ENCODE results near the gene RSKR. TPM values are rescaled to one million over a fixed set of nuclear protein-coding genes. Genes with fewer than 3 reads are reported as not detected.
A peak's percentile ranks its signal among the peaks of the same experiment; 100 is the strongest.

RSKR gene
- total RNA-seq, 4 donors from 2014 or later = 2.3 to 4.2 (median 4.1) TPM

DNA sequence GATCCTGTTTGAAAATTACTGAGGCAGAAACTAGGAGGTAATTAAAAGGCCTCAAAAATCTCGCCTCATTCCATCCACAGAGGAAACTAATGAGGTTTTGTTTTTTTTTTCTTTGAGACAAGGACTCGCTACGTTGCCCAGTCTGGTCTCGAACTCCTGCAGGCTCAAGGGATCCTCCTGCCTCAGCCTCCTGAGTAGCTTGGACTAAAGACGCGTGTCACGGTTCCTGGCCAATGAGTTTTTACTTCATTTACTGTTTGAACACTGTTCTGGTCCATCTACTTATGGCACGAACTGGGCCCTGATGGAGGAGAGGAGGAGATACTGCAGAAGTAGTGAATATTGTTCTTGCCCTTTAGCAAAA, 31.6 kb upstream of the RSKR start:
- H3K27me3 ChIP-seq = no peaks in the 10 kb centered on the region
- WGBS = 19% methylated on average over 8 of the region's 8 CpGs
- H3K4me1 ChIP-seq = peaks cover 28 to 47% (median 42%) of the 10 kb centered on the region in 4 donors
- peak overlapping the region; percentile 88 to 97 (median 95) for H3K27ac ChIP-seq (replicated peaks in 1 of 4)
- H3K9me3 ChIP-seq = no peaks in the 10 kb centered on the region
- no peak for DNase-seq (ENCODE audit: extremely low spot score)
- peaks cover 13 to 53% (median 38%) of the 10 kb centered on the region in 4 donors for H3K36me3 ChIP-seq
- TF ChIP-seq POLR2AphosphoS5 (IDR thresholded peaks at IDR 0.05) = no peak
- TF ChIP-seq, protein P1, sequence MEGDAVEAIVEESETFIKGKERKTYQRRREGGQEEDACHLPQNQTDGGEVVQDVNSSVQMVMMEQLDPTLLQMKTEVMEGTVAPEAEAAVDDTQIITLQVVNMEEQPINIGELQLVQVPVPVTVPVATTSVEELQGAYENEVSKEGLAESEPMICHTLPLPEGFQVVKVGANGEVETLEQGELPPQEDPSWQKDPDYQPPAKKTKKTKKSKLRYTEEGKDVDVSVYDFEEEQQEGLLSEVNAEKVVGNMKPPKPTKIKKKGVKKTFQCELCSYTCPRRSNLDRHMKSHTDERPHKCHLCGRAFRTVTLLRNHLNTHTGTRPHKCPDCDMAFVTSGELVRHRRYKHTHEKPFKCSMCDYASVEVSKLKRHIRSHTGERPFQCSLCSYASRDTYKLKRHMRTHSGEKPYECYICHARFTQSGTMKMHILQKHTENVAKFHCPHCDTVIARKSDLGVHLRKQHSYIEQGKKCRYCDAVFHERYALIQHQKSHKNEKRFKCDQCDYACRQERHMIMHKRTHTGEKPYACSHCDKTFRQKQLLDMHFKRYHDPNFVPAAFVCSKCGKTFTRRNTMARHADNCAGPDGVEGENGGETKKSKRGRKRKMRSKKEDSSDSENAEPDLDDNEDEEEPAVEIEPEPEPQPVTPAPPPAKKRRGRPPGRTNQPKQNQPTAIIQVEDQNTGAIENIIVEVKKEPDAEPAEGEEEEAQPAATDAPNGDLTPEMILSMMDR (IDR thresholded peaks at IDR 0.05) = peak in 1 of 3 experiments; percentile 9
- intact Hi-C loops (cut with DNase I) = loop anchor here (5.0 kb wide), 1 partner anchor 267 kb away; no protein-coding TSS in a partner anchor
- peak overlapping the region; percentile 92 to 100 (median 94) for H3K4me3 ChIP-seq

DNA sequence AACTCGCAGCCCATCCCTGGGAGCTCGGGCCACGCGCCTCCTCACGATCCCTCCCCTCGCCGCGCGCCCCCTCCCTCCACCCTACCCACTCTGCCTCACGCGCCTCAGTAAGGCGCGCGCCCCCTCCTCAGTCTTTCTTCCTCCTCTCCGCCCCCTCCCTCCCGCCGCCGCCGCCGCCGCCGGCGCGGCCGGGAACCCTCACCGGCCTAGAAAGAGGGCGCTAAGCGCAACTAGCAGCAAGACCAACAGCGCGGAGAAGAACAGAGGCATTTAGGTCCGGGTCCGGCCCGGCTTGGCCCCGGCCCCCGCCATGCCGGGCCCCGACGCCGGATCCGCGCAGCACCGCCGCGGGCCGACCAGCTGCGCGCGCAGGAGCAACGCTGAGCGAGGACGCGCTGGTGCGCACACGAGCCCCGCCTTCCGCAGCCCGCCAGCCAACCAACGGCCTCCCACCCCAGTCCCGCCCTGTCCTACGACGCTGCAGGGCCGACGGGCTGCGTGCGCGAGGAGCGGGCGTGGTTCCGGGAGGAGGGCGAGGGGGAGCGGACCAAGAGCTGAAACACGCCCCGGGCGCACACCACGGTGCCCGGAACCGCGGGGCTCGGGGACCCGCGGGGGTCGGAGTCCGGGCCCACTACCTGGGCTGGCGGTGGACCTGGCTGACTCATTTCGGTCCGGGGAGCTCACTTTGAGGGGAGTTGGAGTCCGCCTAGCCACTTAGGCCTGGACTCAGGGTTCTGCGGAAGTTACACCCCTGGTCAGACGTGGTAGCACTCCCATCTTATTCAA, 31.0 kb upstream of the RSKR start, which contains the start of gene BLTP2:
TSS of gene BLTP2 (minus strand) at position 372 of the 789 bp plus-strand sequence. CDS start at position 270, 102 bp downstream.
- peak within 1 kb of the TSS; percentile 88 to 97 (median 95) for H3K27ac ChIP-seq (replicated peaks in 1 of 4)
- WGBS = under 1% methylated on average over 18 of the region's 89 CpGs
- H3K4me1 ChIP-seq = peaks cover 28 to 47% (median 42%) of the 10 kb centered on the region in 4 donors
- DNase-seq (ENCODE audit: extremely low spot score) = peak; percentile 99
- H3K9me3 ChIP-seq = no peaks in the 10 kb centered on the region
- peaks cover 19 to 53% (median 44%) of the 10 kb centered on the region in 4 donors for H3K36me3 ChIP-seq
- H3K4me3 ChIP-seq = peak within 1 kb of the TSS; percentile 92 to 100 (median 94)
- intact Hi-C loops (cut with DNase I) = loop anchor here (5.0 kb wide), 1 partner anchor 267 kb away; no protein-coding TSS in a partner anchor
- no peaks in the 10 kb centered on the region for H3K27me3 ChIP-seq
- TF ChIP-seq, protein P1 (IDR thresholded peaks at IDR 0.05) = peak in 1 of 3 experiments; percentile 26
- TF ChIP-seq EP300 (IDR thresholded peaks at IDR 0.05) (no peak), POLR2AphosphoS5 (IDR thresholded peaks at IDR 0.05) (peak; percentile 94 to 95), POLR2A (IDR thresholded peaks at IDR 0.05; ENCODE audit: low read depth) (peak; percentile 81)

DNA sequence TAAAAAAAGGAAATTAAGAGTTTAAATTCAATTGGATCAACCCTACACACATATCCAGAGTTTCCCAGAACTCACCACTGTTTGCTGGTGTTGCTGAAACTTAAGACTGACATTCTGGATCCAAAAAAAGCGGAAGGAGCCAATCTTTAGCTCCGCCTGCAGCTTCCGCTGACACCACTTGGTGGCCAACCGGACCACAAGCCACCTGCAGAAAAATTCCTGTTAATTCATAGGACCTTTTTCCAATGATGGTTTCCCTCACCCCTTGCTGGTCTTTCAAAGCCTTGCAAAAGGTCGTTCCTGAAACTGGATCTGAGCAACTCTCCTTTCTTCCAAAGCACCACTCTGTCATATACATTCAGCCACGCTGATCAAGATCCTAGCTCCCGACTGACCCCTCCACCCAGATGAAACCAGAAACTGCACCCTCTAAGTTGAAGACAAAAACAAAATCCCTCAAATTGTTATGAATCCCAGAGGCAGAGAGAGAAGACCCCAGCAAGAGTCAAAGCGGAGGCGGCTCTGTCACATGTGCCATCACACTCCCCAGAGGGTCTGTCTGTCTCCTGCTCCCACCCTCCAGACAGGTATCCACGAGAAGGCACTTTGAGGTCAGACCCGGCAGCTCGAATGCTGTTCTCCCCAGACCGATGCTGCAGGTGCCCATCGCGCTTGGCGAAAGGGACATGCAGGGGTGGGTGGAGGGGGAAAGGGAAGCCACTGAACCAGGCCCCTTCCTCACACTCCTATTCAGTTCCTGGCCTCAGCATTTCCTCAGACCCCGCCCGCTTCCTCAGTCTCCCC, 30.2 kb upstream of the RSKR start:
- H3K27ac ChIP-seq (replicated peaks in 1 of 4) = peak overlapping the region; percentile 88 to 97 (median 95)
- H3K4me3 ChIP-seq = peak overlapping the region; percentile 92 to 100 (median 94)
- WGBS = 3% methylated on average over 18 of the region's 18 CpGs
- H3K36me3 ChIP-seq = peaks cover 27 to 57% (median 51%) of the 10 kb centered on the region in 4 donors
- no peaks in the 10 kb centered on the region for H3K9me3 ChIP-seq
- intact Hi-C loops (cut with DNase I) = no loop called here
- peaks cover 28 to 47% (median 42%) of the 10 kb centered on the region in 4 donors for H3K4me1 ChIP-seq
- no peaks in the 10 kb centered on the region for H3K27me3 ChIP-seq
- no peak for TF ChIP-seq POLR2AphosphoS5 (IDR thresholded peaks at IDR 0.05)
- TF ChIP-seq, protein P1 (IDR thresholded peaks at IDR 0.05) = peak; percentile 24 to 54 (median 39)
- DNase-seq (ENCODE audit: extremely low spot score) = no peak

DNA sequence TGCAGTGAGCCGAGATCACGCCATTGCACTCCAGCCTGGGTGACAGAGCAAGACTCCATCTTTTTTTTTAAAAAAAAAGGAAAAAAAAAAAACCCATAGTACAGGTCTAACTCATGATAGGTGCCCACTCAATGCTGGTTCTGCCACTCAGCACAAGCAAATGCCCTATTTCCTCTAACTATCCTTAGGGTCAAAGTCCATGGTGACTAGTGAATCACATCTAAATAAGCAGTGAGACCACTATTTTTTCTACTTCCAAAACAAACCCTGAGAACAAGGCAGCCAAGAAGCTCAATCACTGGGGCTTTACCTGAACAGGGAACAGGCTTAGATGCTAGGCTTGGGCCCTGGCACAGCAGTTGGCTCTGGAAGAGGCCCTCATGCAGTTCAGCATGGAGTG, 27.6 kb upstream of the RSKR start:
- peaks cover 22 to 38% (median 33%) of the 10 kb centered on the region in 4 donors for H3K4me1 ChIP-seq
- intact Hi-C loops (cut with DNase I) = no loop called here
- H3K9me3 ChIP-seq = no peaks in the 10 kb centered on the region
- WGBS = 100% methylated on average over 2 of the region's 2 CpGs
- TF ChIP-seq POLR2AphosphoS5 (IDR thresholded peaks at IDR 0.05) (no peak), EP300 (IDR thresholded peaks at IDR 0.05) (no peak), POLR2A (IDR thresholded peaks at IDR 0.05; ENCODE audit: low read depth) (no peak)
- H3K27ac ChIP-seq (replicated peaks in 1 of 4) = no peak overlapping the region
- H3K27me3 ChIP-seq = no peaks in the 10 kb centered on the region
- peaks cover 53 to 68% (median 65%) of the 10 kb centered on the region in 4 donors for H3K36me3 ChIP-seq
- no peak for DNase-seq (ENCODE audit: extremely low spot score)
- H3K4me3 ChIP-seq = no peak overlapping the region

DNA sequence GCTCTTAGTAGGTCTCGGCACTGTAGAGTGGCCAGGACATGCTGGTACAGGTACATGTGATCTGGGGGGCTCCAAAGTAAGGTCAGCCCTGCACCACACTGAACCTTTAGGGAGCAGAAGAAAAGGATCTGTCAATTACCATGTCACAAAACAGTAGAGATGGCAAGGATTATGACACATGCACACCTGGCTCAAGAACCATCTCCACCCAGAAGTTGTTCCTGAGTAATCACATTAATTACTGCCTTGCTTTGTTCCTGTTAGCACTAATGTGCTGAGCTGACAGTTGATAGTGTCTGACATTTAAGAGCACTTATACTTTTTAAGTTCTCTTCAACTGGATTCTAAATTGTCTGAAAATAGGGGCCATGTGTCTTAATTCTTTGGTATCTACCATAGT, 21.5 kb upstream of the RSKR start:
- Histone ChIP-seq H3K4me1 (no peaks in the 10 kb centered on the region), H3K9me3 (no peaks in the 10 kb centered on the region), H3K4me3 (no peak overlapping the region), H3K36me3 (peaks cover 99 to 100% (median 100%) of the 10 kb centered on the region in 4 donors), H3K27ac (replicated peaks in 1 of 4) (no peak overlapping the region), H3K27me3 (no peaks in the 10 kb centered on the region)
- intact Hi-C loops (cut with DNase I) = no loop called here
- DNase-seq (ENCODE audit: extremely low spot score) = no peak
- WGBS = 100% methylated on average over 1 of the region's 1 CpG
- TF ChIP-seq POLR2AphosphoS5 (IDR thresholded peaks at IDR 0.05) (no peak), POLR2A (IDR thresholded peaks at IDR 0.05; ENCODE audit: low read depth) (no peak), EP300 (IDR thresholded peaks at IDR 0.05) (no peak)
- TF ChIP-seq, protein P1 (IDR thresholded peaks at IDR 0.05) = no peak

Data from esophagus muscularis mucosa (tissue), 4 donors.